Glomerular visceral epithelial cell (primary cell): Measurements from ENCODE around the gene DNM2.
"Not testable (repeated sequence)": the region's sequence is repeated elsewhere in the genome, so short reads cannot be mapped to it uniquely, and the experiment has no call there.

ENCODE experiments used
- DNase-seq: peaks from one replicate; pipeline ENCODE4 v3.0.0-alpha.2; 2016; ENCODE audit errors: extremely low spot score

Gene DNM2

GRCh38 chr19:10836479-10837330 lies 118.8 kb downstream of the DNM2 start:
- DNase-seq, result peak; percentile 88

DNA sequence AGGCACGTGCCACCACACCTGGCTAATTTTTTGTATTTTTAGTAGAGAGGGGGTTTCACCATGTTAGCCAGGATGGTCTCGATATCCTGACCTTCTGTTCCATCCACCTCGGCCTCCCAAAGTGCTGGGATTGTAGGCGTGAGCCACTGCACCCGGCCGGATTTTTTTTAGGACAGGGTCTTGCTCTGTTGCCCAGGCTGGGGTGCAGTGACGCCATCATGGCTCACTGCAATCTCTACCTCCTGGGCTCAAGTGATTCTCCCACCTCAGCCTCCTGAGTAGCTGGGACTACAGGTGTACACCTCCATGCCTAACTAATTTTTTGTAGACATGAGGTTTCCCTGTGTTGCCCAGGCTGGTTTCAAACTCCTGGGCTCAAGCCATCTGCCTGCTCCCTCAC lies 119.8 kb downstream of the DNM2 start:
- not testable (repeated sequence) for DNase-seq

DNA sequence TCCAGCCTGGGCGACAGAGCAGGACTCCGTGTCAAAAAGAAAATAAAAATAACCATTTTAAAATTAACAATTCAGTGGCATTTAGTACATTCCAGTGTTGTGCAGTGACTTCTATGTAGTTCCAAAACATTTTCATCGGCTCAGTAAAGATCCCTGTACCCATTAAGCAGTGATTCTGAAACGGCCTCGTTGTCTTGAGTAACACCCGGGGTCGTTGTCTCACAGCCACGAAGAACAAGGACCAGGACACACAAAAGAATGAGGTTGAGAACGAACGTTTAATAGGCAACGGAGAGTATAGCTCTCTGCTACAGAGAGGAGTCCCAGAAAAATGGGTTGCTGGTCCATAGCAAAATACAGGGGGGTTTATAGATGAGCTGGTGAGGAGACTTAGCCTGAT lies 120.5 kb downstream of the DNM2 start:
- DNase-seq, result no peak

DNA sequence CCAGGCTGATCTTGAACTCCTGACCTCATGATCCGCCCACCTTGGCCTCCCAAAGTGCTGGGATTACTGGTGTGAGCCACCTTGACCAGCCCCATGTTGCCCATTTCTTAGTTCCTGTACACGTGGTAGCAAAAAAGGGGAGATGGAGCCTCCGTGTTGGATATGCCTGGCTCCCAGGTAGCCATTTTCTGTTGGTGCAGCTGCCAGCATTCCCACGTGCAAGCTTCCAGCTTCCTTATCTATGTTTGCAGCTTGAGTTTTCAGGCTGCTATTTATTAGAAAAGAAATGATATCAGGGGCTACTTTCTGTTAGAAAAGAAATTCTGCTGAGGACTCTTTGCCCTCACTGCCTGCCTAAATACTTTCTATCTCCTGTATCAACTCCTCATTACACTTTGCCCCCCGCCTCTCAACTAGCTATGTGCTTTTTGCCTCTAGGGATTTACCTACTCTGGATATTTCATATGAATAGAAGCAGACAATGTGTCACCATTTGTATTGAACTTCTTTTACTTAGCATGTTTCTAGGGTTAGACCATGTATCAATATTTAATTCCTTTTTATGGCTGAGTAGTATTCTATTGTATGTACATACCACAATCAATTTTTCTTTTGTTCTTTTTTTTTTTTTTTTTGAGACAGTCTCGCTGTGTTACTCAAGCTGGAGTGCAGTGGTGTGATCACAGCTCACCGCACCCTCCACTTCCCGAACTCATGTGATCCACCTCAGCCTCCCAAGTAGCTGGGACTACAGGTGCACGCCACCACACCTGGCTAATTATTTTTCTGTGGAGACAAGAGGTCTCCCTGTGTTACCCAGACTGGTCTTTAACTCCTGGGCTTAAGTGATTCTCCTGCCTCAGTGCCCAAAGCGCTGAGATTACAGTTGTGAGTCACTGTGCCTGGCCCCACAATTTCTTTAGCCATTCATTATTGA lies 121.5 kb downstream of the DNM2 start:
- DNase-seq, result no peak

DNA sequence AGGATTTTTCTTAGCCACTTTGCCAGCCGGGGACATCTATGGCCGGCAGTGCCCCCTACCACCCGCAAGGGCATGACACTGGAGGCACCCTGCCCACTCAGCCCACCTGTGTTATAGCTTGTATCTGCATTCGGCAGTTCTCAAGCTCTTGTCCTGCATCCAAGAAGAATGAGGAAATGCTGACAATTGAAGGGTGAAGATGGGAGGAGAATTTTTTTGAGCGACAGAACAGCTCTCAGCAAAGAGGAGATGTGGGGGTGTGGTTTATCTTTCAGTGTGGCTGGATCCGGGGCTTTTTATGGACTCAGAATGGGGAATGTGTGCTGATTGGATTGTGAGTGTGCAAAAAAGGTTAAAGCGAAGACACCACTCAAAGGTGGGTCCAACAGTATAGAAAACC lies 124.9 kb downstream of the DNM2 start:
- no peak for DNase-seq

DNA sequence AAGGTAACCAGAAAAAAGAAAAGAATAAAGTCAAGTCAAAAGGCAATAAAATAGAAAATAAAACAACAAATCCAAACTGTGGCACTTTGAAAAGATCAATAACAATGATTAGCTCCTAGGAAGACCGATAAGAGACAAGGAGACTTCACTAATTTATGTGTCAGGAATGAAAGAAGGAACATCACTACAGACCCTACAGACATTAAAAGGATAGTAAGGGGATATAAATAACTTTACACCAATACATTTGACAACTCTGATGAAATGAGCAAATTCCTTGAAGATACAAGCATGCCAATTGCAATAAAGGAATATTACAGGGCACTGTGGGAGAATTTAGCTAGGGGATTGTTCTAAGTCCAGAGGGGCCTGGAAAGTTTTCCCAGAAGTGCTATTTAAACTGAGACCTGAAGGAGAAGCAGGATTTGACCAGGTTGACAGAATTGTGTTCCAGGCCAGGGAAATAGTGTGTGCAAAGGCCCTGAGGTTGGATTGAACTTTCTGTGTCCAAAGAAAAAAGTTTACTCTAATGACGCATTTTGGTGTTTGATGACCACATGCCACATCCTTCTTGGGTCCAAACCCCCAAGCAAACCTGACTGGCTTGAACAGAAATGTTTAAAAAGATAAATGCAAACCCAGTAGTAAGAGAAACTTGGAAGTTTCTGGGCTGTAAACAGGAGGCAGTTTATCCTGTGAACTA lies 128.8 kb downstream of the DNM2 start:
- DNase-seq, result no peak

DNA sequence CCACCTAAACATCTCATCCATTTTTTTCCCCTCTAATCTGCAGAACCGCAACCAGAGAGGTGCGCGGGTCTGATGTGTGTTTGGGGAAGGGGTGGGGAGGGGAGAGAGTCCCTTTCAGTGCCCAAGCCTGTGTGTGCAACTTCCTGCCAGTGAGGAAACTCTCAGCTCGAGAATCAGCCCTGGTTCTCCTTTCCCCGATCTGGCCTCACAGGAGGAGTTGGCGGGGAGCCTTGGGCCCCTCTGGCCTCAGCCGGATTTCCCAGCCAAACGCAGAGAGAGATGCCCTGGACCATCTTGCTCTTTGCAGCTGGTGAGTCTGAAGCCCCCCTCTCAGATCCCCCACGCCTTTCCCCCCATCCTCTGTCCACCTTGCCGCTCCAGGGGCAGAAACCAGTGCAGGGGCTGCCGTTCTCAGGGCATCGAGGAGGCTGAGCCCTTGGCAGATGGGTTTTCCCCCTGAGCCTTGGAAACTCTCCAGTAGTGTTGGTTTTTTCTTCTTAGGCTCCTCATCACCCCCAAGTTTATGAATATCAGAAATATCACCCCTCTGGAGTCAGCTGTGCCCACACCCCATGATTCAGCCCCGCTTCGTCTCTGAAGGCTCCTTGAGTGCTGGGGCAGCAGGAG lies 130.5 kb downstream of the DNM2 start, which contains the start of gene C19orf38:
Gene C19orf38, plus strand, starts transcription at position 186 of the 627 bp plus-strand sequence. Its CDS starts 94 bp downstream, at position 280.
- DNase-seq, result no peak

GRCh38 chr19:10850631-10851030 lies 132.8 kb downstream of the DNM2 start:
- DNase-seq, result no peak

GRCh38 chr19:10852098-10852800 lies 134.4 kb downstream of the DNM2 start:
- peak; percentile 78 for DNase-seq

DNA sequence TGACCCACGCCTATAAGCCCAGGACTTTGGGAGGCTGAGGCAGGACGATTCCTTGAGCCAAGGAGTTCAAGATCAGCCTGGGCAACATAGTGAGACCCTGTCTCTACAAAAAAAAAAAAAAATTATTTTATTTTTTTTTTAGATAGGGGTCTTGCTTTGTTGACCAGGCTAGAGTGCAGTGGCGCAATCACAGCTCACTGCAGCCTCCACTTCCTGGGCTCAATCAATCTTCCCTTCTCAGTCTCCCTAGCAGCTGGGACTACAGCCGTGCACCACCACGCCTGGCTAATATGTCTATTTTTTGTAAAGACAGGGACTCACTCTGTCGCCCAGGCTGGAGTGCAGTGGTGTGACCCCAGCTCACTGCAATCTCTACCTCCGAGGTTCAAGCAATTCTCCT lies 135.1 kb downstream of the DNM2 start:
- no peak for DNase-seq

- DNase-seq, result no peak
Observed at GRCh38 chr19:10854350-10855089, 136.6 kb downstream of the DNM2 start.

DNA sequence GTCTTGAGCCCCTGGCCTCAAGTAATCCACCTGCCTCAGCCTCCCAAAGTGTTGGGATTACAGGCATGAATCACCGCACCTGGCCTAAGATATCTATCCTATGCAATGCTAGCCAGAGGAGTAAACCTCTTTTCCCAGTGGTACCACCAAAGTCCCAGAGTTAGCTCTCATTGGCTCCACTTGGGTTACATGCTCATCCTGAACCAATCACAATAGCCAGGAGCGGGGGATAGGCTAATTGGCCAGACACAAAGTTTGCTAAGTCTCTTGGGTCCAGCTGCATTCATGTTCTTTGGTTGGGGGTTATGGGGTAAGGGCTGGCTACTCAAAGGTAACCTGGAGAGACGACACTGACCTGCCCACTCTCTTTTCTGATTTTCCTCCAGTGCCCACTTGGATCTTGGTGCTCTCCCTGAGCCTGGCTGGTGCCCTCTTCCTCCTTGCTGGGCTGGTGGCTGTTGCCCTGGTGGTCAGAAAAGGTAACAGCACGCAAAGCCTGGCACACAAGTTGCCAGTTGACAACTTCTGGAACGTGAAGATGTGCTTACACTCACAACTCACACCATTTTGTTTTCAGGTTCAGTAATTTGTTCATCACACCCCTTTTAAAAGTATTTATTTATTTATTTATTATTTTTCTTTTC lies 138.1 kb downstream of the DNM2 start:
- peak; percentile 40 for DNase-seq

- not testable (repeated sequence) for DNase-seq
Observed at GRCh38 chr19:10856899-10857298, 139.0 kb downstream of the DNM2 start.

GRCh38 chr19:10858204-10858828 lies 140.4 kb downstream of the DNM2 start:
- peak; percentile 25 for DNase-seq

- DNase-seq, result peak; percentile 31
Observed at GRCh38 chr19:10861103-10861651, 143.3 kb downstream of the DNM2 start.

DNA sequence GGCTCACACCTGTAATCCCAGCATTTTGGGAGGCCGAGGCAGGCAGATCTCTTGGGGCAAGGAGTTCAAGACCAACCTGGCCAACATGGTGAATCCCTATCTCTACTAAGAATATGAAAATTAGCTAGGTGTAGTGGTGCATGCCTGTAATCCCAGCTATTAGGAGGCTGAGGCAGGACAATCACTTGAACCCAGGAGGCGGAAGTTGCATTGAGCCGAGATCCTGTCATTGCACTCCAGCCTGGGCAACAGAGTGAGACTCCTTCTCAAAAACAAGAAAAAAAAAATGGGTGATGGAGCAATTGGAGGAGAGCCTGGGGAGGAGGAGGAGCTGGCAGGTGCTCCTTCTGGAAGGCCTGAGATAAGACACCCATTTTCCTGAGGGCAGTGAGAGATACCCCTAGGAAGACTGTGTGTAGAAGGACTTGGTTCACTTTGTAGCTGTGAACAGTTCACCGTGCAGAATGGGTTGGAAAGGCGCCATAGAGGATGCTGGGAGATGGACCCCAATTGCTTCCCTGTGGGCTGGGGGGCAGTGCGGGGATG lies 144.8 kb downstream of the DNM2 start:
- DNase-seq, result no peak

DNA sequence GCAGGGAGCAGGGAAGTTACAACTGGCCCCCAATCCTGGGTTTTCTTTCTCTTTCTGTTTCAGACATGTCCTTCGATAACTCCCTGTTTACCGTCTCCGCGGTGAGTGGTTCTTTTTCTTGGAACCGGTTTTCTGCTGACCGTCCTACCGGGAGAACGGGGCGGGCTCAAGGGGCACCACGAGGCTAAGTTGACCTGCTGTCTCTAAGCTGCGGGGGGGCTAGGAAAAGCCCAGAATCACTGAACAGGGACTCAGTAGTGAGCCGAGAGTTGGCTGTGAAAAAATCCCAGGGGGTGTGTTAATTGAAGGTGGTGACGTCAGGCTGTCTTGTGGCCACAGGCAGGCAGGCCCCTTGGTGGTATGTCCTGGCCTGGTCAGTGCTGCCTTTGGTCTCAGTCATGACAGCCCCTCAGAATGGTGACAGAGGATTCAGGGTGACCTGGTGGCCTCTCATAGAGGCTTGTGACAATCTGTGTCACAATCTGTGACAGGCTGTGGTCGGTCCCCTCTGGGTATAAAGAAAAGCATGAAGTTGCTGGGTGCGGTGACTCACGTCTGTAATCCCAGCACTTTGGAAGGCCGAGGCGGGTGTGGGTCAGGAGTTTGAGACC lies 145.3 kb downstream of the DNM2 start:
- peak; percentile 60 for DNase-seq

- DNase-seq, result peak; percentile 81
Observed at GRCh38 chr19:10864538-10864899, 146.6 kb downstream of the DNM2 start.
